GM19193 (cell line): ENCODE results near the gene IREB2.

Experiments
- POLR2A ChIP-seq: IDR thresholded peaks from 4 replicates; pipeline ENCODE4 v1.6.1; 2011; ENCODE audit not compliant: insufficient read depth, insufficient read length; ENCODE audit errors: extremely low read depth

IREB2 gene

GRCh38 chr15:78437762-78438618 is at the start of gene IREB2:
Gene IREB2 (plus strand): TSS chr15:78438216. CDS start chr15:78438338, 122 bp downstream.
- peak; percentile 78 for TF ChIP-seq POLR2A

DNA sequence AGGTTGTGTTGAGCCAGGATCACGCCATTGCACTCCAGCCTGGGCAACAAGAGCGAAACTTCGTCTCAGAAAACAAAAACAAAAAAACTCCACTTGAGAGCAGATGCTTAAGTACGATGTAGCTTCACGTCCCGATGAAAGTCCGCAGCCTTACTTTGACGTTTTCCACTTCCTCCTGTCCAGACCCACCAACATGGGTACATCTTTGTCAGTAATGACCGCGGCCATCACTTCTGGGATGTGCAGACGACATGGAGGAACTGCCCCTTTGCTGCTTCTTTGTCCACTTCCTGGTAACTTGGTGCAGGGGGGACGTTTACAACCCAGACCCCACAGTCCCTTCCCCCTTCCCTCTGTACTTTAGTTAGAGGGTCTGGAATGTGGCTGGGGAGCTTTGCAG is 49.2 kb upstream of the IREB2 start:
- TF ChIP-seq POLR2A: no peak

DNA sequence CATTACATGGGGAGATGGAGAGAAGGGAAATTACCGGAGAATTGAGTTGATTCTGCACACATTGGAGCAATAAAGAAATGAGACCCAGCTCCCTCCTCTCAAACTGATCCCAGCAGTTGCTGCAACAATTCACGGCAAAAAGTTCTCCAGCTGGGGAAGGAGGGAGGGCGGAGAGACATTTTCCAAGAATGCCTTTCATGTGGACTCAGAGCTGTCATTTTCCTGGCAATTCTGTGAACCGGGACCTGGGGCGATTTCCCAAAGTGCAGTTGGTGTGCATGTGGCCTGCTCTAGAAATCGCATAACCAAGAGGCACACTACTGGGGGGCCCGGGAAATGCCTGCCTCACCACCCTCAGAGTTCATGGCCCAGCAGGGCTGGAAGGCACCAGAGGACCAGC is 48.7 kb upstream of the IREB2 start:
- TF ChIP-seq POLR2A: no peak

DNA sequence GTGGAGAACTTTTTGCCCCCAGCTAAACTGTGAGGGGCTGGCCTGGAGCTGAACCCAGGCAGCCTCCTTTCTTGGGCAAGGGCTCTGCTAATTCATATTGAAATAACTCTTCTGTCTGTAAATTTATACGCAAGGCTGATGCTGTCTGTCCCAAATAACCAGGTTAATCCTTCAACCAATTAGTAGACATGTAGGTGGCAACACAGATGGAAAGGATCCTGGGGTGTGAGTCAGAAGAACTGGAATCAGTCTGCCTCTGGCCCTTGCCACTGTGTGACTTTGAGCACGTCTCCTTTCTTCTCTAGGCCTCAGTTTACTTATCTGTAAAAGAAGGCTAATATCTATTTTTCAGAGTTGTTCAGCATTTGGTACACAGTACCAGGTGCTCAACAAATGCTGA is 48.3 kb upstream of the IREB2 start:
- TF ChIP-seq POLR2A: no peak

DNA sequence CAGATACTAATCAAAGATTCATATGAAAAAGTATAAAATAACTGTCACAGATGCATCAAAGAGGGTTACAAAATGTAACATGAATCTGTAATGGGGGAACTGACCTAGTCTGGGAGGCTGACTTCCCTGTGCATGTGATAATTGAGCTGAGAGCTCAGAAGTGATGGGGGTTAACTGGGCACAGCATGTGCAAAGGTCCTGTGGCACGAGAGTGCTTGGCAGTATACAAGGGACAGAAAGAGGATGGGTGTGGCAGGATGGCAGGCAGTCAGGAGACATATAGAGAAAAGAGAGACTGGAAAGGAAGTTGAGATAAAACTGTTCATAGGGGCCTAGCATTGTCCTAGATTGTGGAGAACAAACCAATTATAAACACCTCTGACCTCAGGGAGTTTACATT is 47.8 kb upstream of the IREB2 start:
- no peak for TF ChIP-seq POLR2A

- no peak for TF ChIP-seq POLR2A
These were observed 47.2 kb upstream of the IREB2 start for GRCh38 chr15:78390826-78391225.

- no peak for TF ChIP-seq POLR2A
These were observed 46.2 kb upstream of the IREB2 start for GRCh38 chr15:78391781-78392180.

GRCh38 chr15:78392430-78392829 is 45.6 kb upstream of the IREB2 start:
- TF ChIP-seq POLR2A: no peak

DNA sequence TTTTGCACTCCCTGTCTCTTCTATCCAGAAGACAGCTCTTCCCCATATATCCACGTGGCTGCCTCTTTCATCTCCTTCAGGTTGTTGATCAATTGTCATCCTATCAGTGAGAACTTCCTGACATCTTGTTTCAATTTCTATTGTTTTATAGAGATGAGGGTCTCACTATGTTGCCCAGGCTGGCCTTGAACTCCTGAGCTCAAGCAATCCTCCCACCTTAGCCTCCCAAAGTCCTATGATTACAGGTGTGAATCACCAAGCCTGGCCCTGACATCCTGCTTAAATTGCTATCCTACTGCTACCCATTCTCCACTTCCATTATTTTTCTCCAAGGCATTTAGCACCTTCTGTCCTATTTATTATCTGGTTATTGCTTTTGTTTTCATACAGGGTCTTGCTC is 44.9 kb upstream of the IREB2 start:
- no peak for TF ChIP-seq POLR2A

- TF ChIP-seq POLR2A: no peak
These were observed 44.0 kb upstream of the IREB2 start for GRCh38 chr15:78394026-78394425.

- no peak for TF ChIP-seq POLR2A
These were observed 42.9 kb upstream of the IREB2 start for GRCh38 chr15:78394981-78395616.

GRCh38 chr15:78396186-78396814 is 41.7 kb upstream of the IREB2 start:
- TF ChIP-seq POLR2A: no peak

DNA sequence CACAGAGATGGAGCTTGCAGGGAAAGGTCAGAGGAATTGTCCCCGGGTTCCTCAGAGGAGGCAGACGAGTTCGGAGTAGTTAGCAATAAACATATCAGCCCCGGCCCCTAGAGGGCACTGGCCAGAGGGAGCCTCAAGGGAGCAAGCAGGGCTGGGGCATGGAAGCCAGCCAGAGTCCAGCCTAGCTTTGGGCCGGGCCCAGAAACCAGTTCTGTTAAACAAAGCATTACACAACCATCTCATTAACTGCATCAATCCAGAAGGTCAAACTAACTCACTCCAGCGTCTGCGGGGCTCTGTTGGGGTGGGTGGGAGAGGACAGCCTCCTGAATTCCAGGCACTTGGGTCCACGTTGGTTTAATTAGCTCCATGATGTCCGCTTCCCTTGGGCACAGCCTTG is 41.0 kb upstream of the IREB2 start:
- no peak for TF ChIP-seq POLR2A

- no peak for TF ChIP-seq POLR2A
These were observed 40.6 kb upstream of the IREB2 start for GRCh38 chr15:78397382-78397781.

GRCh38 chr15:78398076-78398825 is 39.8 kb upstream of the IREB2 start:
- no peak for TF ChIP-seq POLR2A
